Adrenal gland (tissue), 12 donors: ENCODE results near the gene RHOG. TPM values are rescaled to one million over a fixed set of nuclear protein-coding genes. Genes with fewer than 3 reads are reported as not detected.

ENCODE experiments used
- DNase-seq, 7 donors: peaks; one replicate each; pipeline ENCODE4 v3.0.0-alpha.2; 2019 to 2020
- H3K27ac ChIP-seq, 5 donors: fragments of 200-600 bp; sonication (generic) in 4 of 5; 1 replicate in 3 of 5; 2 replicates in 2 of 5; pipeline versions ENCODE4 v1.5.1 to v1.8.0; 2016 to 2020; ENCODE audit warnings: mild to moderate bottlenecking in 1 of 5
- H3K27me3 ChIP-seq: fragments of 200-600 bp; 2 replicates; pipeline ENCODE4 v1.8.0; 2021
- H3K36me3 ChIP-seq, 2 donors: fragments of 200-600 bp; replicated peaks in 1 of 2; 1 replicate in 1 of 2; 2 replicates in 1 of 2; pipeline versions ENCODE4 v1.5.1 to v1.8.0; 2018 to 2022
- H3K4me1 ChIP-seq, 2 donors: fragments of 200-600 bp; replicated peaks in 1 of 2; 1 replicate in 1 of 2; 2 replicates in 1 of 2; pipeline versions ENCODE4 v1.5.1 to v1.8.0; 2018 to 2021
- H3K4me3 ChIP-seq, 4 donors: fragments of 200-600 bp; sonication (generic) in 3 of 4; one replicate each; pipeline ENCODE4 v1.5.1; 2016 to 2018
- H3K9me3 ChIP-seq, 3 donors: fragments of 200-600 bp; sonication (generic) in 1 of 3; replicated peaks in 1 of 3; 1 replicate in 2 of 3; 2 replicates in 1 of 3; pipeline versions ENCODE4 v1.5.1 to v1.8.0; 2016 to 2021
- CTCF ChIP-seq, 6 experiments: fragments of 450-650 bp in 4 of 6; fragments of 200-600 bp in 2 of 6; sonication (generic) in 1 of 6; IDR thresholded peaks; 1 replicate in 5 of 6; 2 replicates in 1 of 6; pipeline versions ENCODE4 v1.5.1 to v1.8.0; 2016 to 2021; ENCODE audit warnings: antibody characterized with exemption in 6 of 6, mild to moderate bottlenecking in 2 of 6, moderate library complexity in 1 of 6
- POLR2A ChIP-seq, 2 donors: fragments of 450-650 bp; IDR thresholded peaks; one replicate each; pipeline ENCODE4 v1.6.1; 2017; ENCODE audit warnings: antibody characterized with exemption in 2 of 2, mild to moderate bottlenecking in 2 of 2, moderate library complexity in 1 of 2
- WGBS, 4 donors: extraction: QIAGEN DNeasy Blood & Tissue Kit in 2 of 4; methylation state at CpG; one replicate each; pipeline versions ENCODE4 v1.1.5 to v1.1.7; 2013 to 2017; 5-methylcytosine and 5-hydroxymethylcytosine counted together
- intact Hi-C, 2 donors: fragments of 100-400 bp; cut with DNase I; formaldehyde crosslinking; loops; one replicate each; pipeline versions ENCODE4 v1.14.1 to v1.15.0; 2022 to 2023
- polyA plus RNA-seq, 3 donors: library from polyadenylated mRNA; stranded (reverse); fragments of 200-250 nt in 2 of 3; fragments of 350-450 nt in 1 of 3; fragmentation: Illumina TruSeq in 1 of 3; extraction: RNeasy Lipid Tissue Mini Kit (QIAGEN cat#74804) in 1 of 3; gene quantifications; one replicate each; pipeline ENCODE4 v1.2.3, GENCODE V29; 2013 to 2014
- total RNA-seq, 9 donors: library from RNA; depleted of rRNA in 4 of 9; stranded (reverse); fragments of >200 nt in 4 of 9; fragments of 120-200 nt in 1 of 9; fragmentation: NEBNext Ultra II Directional in 1 of 9; extraction: Animal tissue kit (Norgen Biotek cat#: 25700) in 1 of 9; gene quantifications; one replicate each; pipeline versions ENCODE4 v1.1.0 to v1.2.4, GENCODE V29; 2013 to 2023
- donor health status: healthy with polysubstance abuse.
- donor health status: Bipolar disorder and iron deficiency.
- donor health status: DM: yes; HTN: yes; CAD: no.
- donor health status: DM: no; HTN: no; CAD: no.
- donor health status: DM: no; HTN: no; CAD: no.
- donor health status: DM: yes; HTN: yes; CAD: no.

RHOG gene
- total and polyA plus RNA-seq, 12 donors = 21.4 to 91.2 (median 48.7) TPM

GRCh38 chr11:3855808-3856491, 15.2 kb upstream of the RHOG start:
- no peaks in the 10 kb centered on the region for H3K36me3 ChIP-seq
- TF ChIP-seq POLR2A (IDR thresholded peaks at IDR 0.05) (peak in 1 of 2 donors; percentile 24), CTCF (IDR thresholded peaks at IDR 0.05) (no peak)
- peak overlapping the region; percentile 43 to 100 (median 95) for H3K27ac ChIP-seq
- intact Hi-C loops = loop anchor here in 1 of 2 donors (5.0 kb wide), 1 partner anchor 216 kb away; no protein-coding TSS in a partner anchor
- H3K4me3 ChIP-seq = peak overlapping the region in 3 of 4 donors; percentile 21 to 98 (median 64)
- whole genome bisulfite sequencing, 4 donors = 4 to 9% (median 5%) methylated on average over 19 to 40 of the region's 40 CpGs
- DNase-seq = peak in 6 of 7 donors; percentile 49 to 72 (median 54)
- no peaks in the 10 kb centered on the region for H3K9me3 ChIP-seq
- peaks cover 32 to 59% of the 10 kb centered on the region in 2 donors for H3K4me1 ChIP-seq
- no peaks in the 10 kb centered on the region for H3K27me3 ChIP-seq

GRCh38 chr11:3854977-3855807, 14.4 kb upstream of the RHOG start, which contains the start of gene STIM1:
TSS of gene STIM1 (plus strand) at chr11:3855664. CDS start at chr11:3856271, 607 bp downstream.
- intact Hi-C loops = loop anchor here (5.0 kb wide), 1 partner anchor 217 kb away; no protein-coding TSS in a partner anchor
- no peaks in the 10 kb centered on the region for H3K27me3 ChIP-seq
- H3K9me3 ChIP-seq = no peaks in the 10 kb centered on the region
- WGBS, 4 donors = 0 to 1% (median 0%) methylated on average over 5 to 87 of the region's 87 CpGs
- peak; percentile 92 to 97 (median 94) for DNase-seq
- no peaks in the 10 kb centered on the region for H3K36me3 ChIP-seq
- H3K4me3 ChIP-seq = peak within 1 kb of the TSS; percentile 83 to 98 (median 94)
- TF ChIP-seq CTCF (IDR thresholded peaks at IDR 0.05) (peak; percentile 96 to 99 (median 98)), POLR2A (IDR thresholded peaks at IDR 0.05) (peak; percentile 48 to 65)
- H3K27ac ChIP-seq = peak within 1 kb of the TSS; percentile 92 to 100 (median 95)
- peaks cover 30 to 51% of the 10 kb centered on the region in 2 donors for H3K4me1 ChIP-seq

GRCh38 chr11:3854660-3854976, 13.9 kb upstream of the RHOG start:
- peak overlapping the region in 4 of 5 donors; percentile 9 to 100 (median 94) for H3K27ac ChIP-seq
- 15 to 23% (median 21%) methylated on average over 7 of the region's 7 CpGs for WGBS, 4 donors
- peaks cover 24 to 45% of the 10 kb centered on the region in 2 donors for H3K4me1 ChIP-seq
- H3K36me3 ChIP-seq = no peaks in the 10 kb centered on the region
- intact Hi-C loops = loop anchor here in 1 of 2 donors (5.0 kb wide), 1 partner anchor 218 kb away; no protein-coding TSS in a partner anchor
- no peak for TF ChIP-seq POLR2A (IDR thresholded peaks at IDR 0.05)
- no peak for TF ChIP-seq CTCF (IDR thresholded peaks at IDR 0.05)
- H3K4me3 ChIP-seq = peak overlapping the region in 1 of 4 donors; percentile 98
- H3K27me3 ChIP-seq = no peaks in the 10 kb centered on the region
- no peaks in the 10 kb centered on the region for H3K9me3 ChIP-seq
- no peak for DNase-seq
